GM23338 (cell line): ENCODE measurements around the gene NHERF1. TPM values are rescaled to one million over a fixed set of nuclear protein-coding genes. Genes with fewer than 3 reads are reported as not detected.

ENCODE experiments used
- ATAC-seq: fragments of 200-7000 bp; cut with Tn5 transposase; 3 replicates; pipeline ENCODE4 v1.9.1; 2020
- DNase-seq: peaks from one replicate; pipeline ENCODE4 v3.0.0-alpha.2; 2015; ENCODE audit warnings: low spot score
- H2AFZ ChIP-seq: fragments of 200-600 bp; sonication (generic); 2 replicates; pipeline ENCODE4 v1.8.0; 2016; ENCODE audit warnings: antibody characterized with exemption, mild to moderate bottlenecking, moderate library complexity
- H3F3A ChIP-seq: fragments of 200-600 bp; sonication (generic); replicated peaks from 2 replicates; pipeline ENCODE4 v1.8.0; 2017; ENCODE audit warnings: antibody characterized with exemption, mixed run types, low read depth
- H3K27ac ChIP-seq: fragments of 200-600 bp; sonication (generic); 2 replicates; pipeline ENCODE4 v1.6.1; 2016; ENCODE audit warnings: low read depth
- H3K27me3 ChIP-seq: fragments of 200-600 bp; sonication (generic); 2 replicates; pipeline ENCODE4 v1.8.0; 2016; ENCODE audit warnings: mild to moderate bottlenecking, mixed run types, moderate library complexity; ENCODE audit not compliant: insufficient read depth
- H3K36me3 ChIP-seq: fragments of 200-600 bp; sonication (generic); 2 replicates; pipeline ENCODE4 v1.8.0; 2016; ENCODE audit warnings: mild to moderate bottlenecking; ENCODE audit not compliant: insufficient read depth
- H3K4me1 ChIP-seq: fragments of 200-600 bp; sonication (generic); 2 replicates; pipeline ENCODE4 v1.8.0; 2016; ENCODE audit warnings: mild to moderate bottlenecking, moderate library complexity; ENCODE audit not compliant: insufficient read depth
- H3K4me2 ChIP-seq: fragments of 200-600 bp; sonication (generic); 2 replicates; pipeline ENCODE4 v1.7.1; 2017; ENCODE audit warnings: mixed run types
- H3K4me3 ChIP-seq: fragments of 200-600 bp; sonication (generic); 2 replicates; pipeline ENCODE4 v1.6.1; 2016; ENCODE audit warnings: mixed run types
- H3K79me2 ChIP-seq: fragments of 200-600 bp; sonication (generic); replicated peaks from 2 replicates; pipeline ENCODE4 v1.8.0; 2017; ENCODE audit warnings: mild to moderate bottlenecking; ENCODE audit not compliant: insufficient read depth
- H3K9me2 ChIP-seq: fragments of 200-600 bp; sonication (generic); 2 replicates; pipeline ENCODE4 v1.8.0; 2017; ENCODE audit not compliant: insufficient read depth
- H4K20me1 ChIP-seq: fragments of 200-600 bp; sonication (generic); replicated peaks from 2 replicates; pipeline ENCODE4 v1.8.0; 2017; ENCODE audit warnings: mild to moderate bottlenecking; ENCODE audit not compliant: insufficient read depth
- H3K27ac Mint-ChIP-seq: 2 replicates; pipeline ENCODE4 v1.8.0; 2020; ENCODE audit warnings: inconsistent platforms, mild to moderate bottlenecking, moderate library complexity, mixed read lengths
- H3K27me3 Mint-ChIP-seq: 3 replicates; pipeline ENCODE4 v1.8.0; 2022; ENCODE audit warnings: low read depth, mild to moderate bottlenecking, moderate library complexity, mixed read lengths, inconsistent platforms; ENCODE audit not compliant: insufficient read depth, poor library complexity
- H3K36me3 Mint-ChIP-seq: 3 replicates; pipeline ENCODE4 v1.8.0; 2021; ENCODE audit warnings: low read depth, mild to moderate bottlenecking, inconsistent platforms, moderate library complexity, mixed read lengths
- H3K4me1 Mint-ChIP-seq: 3 replicates; pipeline ENCODE4 v1.8.0; 2020; ENCODE audit warnings: mild to moderate bottlenecking, inconsistent platforms, mixed read lengths
- H3K4me3 Mint-ChIP-seq: 3 replicates; pipeline ENCODE4 v1.8.0; 2021; ENCODE audit warnings: moderate library complexity, mild to moderate bottlenecking, inconsistent platforms, mixed read lengths
- H3K9me3 Mint-ChIP-seq: 3 replicates; pipeline ENCODE4 v1.8.0; 2020; ENCODE audit warnings: moderate library complexity, mild to moderate bottlenecking, inconsistent platforms, mixed read lengths
- EZH2phosphoT487 ChIP-seq: fragments of 200-600 bp; sonication (generic); IDR thresholded peaks from one replicate; pipeline ENCODE4 v1.8.1; 2018; ENCODE audit warnings: antibody characterized with exemption; ENCODE audit not compliant: unreplicated experiment
- JUNB ChIP-seq: IDR thresholded peaks from one replicate; pipeline ENCODE4 v1.6.1; 2016; ENCODE audit warnings: antibody characterized with exemption; ENCODE audit not compliant: unreplicated experiment
- NANOG ChIP-seq: IDR thresholded peaks from 2 replicates; pipeline ENCODE4 v1.6.1; 2016; ENCODE audit warnings: antibody characterized with exemption, borderline replicate concordance
- STAT1 ChIP-seq: IDR thresholded peaks from one replicate; pipeline ENCODE4 v1.6.1; 2016; ENCODE audit warnings: antibody characterized with exemption; ENCODE audit not compliant: unreplicated experiment
- ZNF114 ChIP-seq: fragments of 250-450 bp; sonication (Bioruptor Pico); IDR thresholded peaks from 2 replicates; pipeline ENCODE4 v1.5.0; 2020; ENCODE audit warnings: mild to moderate bottlenecking, moderate library complexity
- polyA plus RNA-seq: library from polyadenylated mRNA; unstranded; fragments of >200 nt; fragmentation: Nextera tagmentation; extraction: Ambion mirVana; gene quantifications from 2 replicates; pipeline ENCODE4 v1.2.1, GENCODE V29; 2016
- total RNA-seq: library from RNA; depleted of rRNA; stranded (reverse); fragments of >200 nt; shearing (Covaris generic); gene quantifications from 2 replicates; pipeline ENCODE4 v1.2.3, GENCODE V29; 2014
- TF ChIP-seq, protein P1 (sequence below): IDR thresholded peaks from 2 replicates; pipeline ENCODE4 v1.6.1; 2016; ENCODE audit warnings: antibody characterized with exemption
- TF ChIP-seq, protein P2 (sequence below): fragments of 250-450 bp; sonication (Bioruptor Pico); IDR thresholded peaks from 2 replicates; pipeline ENCODE4 v1.5.0; 2020; ENCODE audit warnings: mild to moderate bottlenecking, moderate library complexity
- TF ChIP-seq, protein P3 (sequence below): IDR thresholded peaks from one replicate; pipeline ENCODE4 v1.6.1; 2018; ENCODE audit warnings: antibody characterized with exemption; ENCODE audit not compliant: unreplicated experiment
- TF ChIP-seq, protein P4 (sequence below), 2 experiments: fragments of 200-600 bp in 1 of 2; sonication (generic) in 1 of 2; conservative IDR thresholded peaks; 2 replicates each; pipeline versions ENCODE4 v1.5.1 to v1.6.1; 2016 to 2017; ENCODE audit warnings: antibody characterized with exemption in 2 of 2, low read depth in 2 of 2, mild to moderate bottlenecking in 2 of 2, moderate library complexity in 1 of 2

Gene NHERF1
- total and polyA plus RNA-seq, 2 experiments from 2014 or later = 48.8 to 100 TPM

DNA sequence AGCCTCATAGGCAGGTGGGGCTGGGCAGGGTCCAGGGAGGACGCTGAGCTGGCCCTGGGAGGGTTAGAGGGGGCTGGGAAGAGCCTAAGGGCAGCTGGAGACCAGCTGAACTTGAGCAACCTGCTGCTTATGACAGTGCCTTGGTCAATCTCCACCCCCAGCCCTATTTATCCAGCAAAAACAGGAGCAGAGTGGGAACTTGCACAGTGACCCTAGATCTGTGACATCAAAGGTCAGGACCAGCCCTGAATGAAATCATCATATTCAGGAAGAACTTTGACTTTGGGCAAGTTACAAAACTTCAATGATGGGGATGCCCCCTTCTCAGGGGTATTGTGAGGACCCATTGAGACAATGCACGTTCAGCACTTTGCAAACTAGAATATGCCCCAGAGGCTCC, 45.1 kb upstream of the NHERF1 start:
- Histone ChIP-seq H3F3A (no peaks in the 10 kb centered on the region), H3K36me3 (no peaks in the 10 kb centered on the region), H3K9me2 (0 out of 2 replicates have a peak, but pooled peaks cover 7% of the 10 kb centered on the region), H3K4me2 (no peak overlapping the region), H2AFZ (no peak overlapping the region), H3K79me2 (no peaks in the 10 kb centered on the region), H3K27ac (no peak overlapping the region), H3K4me1 (no peaks in the 10 kb centered on the region), H3K27me3 (no peaks in the 10 kb centered on the region), H4K20me1 (no peaks in the 10 kb centered on the region), H3K4me3 (no peak overlapping the region)
- no peak overlapping the region for H3K27ac Mint-ChIP-seq
- no peaks in the 10 kb centered on the region for H3K4me1 Mint-ChIP-seq
- peaks cover 10% of the 10 kb centered on the region for H3K27me3 Mint-ChIP-seq
- no peak for ATAC-seq
- DNase-seq = no peak
- TF ChIP-seq NANOG (no peak), ZNF114 (CRISPR knock-in tag) (no peak)
- no peaks in the 10 kb centered on the region for H3K9me3 Mint-ChIP-seq
- no peaks in the 10 kb centered on the region for H3K36me3 Mint-ChIP-seq
- H3K4me3 Mint-ChIP-seq = no peak overlapping the region

DNA sequence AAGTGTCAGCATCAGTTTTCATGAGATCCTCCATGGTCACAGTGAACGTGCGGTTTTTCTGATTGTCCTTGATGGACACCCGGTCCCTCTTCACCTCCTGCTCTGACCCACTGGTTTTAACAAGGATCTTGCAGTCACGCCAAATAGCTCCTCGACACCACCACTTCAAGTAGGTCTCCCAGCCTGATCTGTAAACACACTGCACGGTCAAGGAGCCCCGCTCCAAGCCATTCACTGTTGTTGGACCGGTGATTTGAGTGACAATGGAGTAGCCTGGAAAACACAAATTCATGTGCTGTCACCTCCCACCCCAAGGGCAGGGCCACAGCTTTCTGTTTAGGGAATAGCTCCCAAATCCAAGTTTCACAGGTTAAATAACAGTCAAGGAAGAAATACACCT, 43.9 kb upstream of the NHERF1 start:
- H3K27ac ChIP-seq = no peak overlapping the region
- H3F3A ChIP-seq = no peaks in the 10 kb centered on the region
- H2AFZ ChIP-seq = no peak overlapping the region
- no peak overlapping the region for H3K4me2 ChIP-seq
- no peaks in the 10 kb centered on the region for H3K27me3 ChIP-seq
- Mint-ChIP-seq H3K27ac (no peak overlapping the region), H3K36me3 (no peaks in the 10 kb centered on the region), H3K9me3 (no peaks in the 10 kb centered on the region), H3K4me3 (no peak overlapping the region), H3K27me3 (peaks cover 7% of the 10 kb centered on the region), H3K4me1 (no peaks in the 10 kb centered on the region)
- H3K9me2 ChIP-seq = 0 out of 2 replicates have a peak, but pooled peaks cover 7% of the 10 kb centered on the region
- no peak for ATAC-seq
- no peak for DNase-seq
- H3K36me3 ChIP-seq = no peaks in the 10 kb centered on the region
- H4K20me1 ChIP-seq = no peaks in the 10 kb centered on the region
- H3K79me2 ChIP-seq = no peaks in the 10 kb centered on the region
- TF ChIP-seq, protein P1, sequence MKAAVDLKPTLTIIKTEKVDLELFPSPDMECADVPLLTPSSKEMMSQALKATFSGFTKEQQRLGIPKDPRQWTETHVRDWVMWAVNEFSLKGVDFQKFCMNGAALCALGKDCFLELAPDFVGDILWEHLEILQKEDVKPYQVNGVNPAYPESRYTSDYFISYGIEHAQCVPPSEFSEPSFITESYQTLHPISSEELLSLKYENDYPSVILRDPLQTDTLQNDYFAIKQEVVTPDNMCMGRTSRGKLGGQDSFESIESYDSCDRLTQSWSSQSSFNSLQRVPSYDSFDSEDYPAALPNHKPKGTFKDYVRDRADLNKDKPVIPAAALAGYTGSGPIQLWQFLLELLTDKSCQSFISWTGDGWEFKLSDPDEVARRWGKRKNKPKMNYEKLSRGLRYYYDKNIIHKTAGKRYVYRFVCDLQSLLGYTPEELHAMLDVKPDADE = no peak
- TF ChIP-seq STAT1 (no peak), JUNB (no peak), EZH2phosphoT487 (no peak)
- TF ChIP-seq, protein P2, sequence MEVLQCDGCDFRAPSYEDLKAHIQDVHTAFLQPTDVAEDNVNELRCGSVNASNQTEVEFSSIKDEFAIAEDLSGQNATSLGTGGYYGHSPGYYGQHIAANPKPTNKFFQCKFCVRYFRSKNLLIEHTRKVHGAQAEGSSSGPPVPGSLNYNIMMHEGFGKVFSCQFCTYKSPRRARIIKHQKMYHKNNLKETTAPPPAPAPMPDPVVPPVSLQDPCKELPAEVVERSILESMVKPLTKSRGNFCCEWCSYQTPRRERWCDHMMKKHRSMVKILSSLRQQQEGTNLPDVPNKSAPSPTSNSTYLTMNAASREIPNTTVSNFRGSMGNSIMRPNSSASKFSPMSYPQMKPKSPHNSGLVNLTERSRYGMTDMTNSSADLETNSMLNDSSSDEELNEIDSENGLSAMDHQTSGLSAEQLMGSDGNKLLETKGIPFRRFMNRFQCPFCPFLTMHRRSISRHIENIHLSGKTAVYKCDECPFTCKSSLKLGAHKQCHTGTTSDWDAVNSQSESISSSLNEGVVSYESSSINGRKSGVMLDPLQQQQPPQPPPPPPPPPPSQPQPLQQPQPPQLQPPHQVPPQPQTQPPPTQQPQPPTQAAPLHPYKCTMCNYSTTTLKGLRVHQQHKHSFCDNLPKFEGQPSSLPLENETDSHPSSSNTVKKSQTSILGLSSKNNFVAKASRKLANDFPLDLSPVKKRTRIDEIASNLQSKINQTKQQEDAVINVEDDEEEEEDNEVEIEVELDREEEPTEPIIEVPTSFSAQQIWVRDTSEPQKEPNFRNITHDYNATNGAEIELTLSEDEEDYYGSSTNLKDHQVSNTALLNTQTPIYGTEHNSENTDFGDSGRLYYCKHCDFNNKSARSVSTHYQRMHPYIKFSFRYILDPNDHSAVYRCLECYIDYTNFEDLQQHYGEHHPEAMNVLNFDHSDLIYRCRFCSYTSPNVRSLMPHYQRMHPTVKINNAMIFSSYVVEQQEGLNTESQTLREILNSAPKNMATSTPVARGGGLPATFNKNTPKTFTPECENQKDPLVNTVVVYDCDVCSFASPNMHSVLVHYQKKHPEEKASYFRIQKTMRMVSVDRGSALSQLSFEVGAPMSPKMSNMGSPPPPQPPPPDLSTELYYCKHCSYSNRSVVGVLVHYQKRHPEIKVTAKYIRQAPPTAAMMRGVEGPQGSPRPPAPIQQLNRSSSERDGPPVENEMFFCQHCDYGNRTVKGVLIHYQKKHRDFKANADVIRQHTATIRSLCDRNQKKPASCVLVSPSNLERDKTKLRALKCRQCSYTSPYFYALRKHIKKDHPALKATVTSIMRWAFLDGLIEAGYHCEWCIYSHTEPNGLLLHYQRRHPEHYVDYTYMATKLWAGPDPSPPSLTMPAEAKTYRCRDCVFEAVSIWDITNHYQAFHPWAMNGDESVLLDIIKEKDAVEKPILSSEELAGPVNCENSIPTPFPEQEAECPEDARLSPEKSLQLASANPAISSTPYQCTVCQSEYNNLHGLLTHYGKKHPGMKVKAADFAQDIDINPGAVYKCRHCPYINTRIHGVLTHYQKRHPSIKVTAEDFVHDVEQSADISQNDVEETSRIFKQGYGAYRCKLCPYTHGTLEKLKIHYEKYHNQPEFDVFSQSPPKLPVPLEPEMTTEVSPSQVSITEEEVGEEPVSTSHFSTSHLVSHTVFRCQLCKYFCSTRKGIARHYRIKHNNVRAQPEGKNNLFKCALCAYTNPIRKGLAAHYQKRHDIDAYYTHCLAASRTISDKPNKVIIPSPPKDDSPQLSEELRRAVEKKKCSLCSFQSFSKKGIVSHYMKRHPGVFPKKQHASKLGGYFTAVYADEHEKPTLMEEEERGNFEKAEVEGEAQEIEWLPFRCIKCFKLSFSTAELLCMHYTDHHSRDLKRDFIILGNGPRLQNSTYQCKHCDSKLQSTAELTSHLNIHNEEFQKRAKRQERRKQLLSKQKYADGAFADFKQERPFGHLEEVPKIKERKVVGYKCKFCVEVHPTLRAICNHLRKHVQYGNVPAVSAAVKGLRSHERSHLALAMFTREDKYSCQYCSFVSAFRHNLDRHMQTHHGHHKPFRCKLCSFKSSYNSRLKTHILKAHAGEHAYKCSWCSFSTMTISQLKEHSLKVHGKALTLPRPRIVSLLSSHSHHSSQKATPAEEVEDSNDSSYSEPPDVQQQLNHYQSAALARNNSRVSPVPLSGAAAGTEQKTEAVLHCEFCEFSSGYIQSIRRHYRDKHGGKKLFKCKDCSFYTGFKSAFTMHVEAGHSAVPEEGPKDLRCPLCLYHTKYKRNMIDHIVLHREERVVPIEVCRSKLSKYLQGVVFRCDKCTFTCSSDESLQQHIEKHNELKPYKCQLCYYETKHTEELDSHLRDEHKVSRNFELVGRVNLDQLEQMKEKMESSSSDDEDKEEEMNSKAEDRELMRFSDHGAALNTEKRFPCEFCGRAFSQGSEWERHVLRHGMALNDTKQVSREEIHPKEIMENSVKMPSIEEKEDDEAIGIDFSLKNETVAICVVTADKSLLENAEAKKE (CRISPR knock-in tag) = no peak
- TF ChIP-seq, protein P3, sequence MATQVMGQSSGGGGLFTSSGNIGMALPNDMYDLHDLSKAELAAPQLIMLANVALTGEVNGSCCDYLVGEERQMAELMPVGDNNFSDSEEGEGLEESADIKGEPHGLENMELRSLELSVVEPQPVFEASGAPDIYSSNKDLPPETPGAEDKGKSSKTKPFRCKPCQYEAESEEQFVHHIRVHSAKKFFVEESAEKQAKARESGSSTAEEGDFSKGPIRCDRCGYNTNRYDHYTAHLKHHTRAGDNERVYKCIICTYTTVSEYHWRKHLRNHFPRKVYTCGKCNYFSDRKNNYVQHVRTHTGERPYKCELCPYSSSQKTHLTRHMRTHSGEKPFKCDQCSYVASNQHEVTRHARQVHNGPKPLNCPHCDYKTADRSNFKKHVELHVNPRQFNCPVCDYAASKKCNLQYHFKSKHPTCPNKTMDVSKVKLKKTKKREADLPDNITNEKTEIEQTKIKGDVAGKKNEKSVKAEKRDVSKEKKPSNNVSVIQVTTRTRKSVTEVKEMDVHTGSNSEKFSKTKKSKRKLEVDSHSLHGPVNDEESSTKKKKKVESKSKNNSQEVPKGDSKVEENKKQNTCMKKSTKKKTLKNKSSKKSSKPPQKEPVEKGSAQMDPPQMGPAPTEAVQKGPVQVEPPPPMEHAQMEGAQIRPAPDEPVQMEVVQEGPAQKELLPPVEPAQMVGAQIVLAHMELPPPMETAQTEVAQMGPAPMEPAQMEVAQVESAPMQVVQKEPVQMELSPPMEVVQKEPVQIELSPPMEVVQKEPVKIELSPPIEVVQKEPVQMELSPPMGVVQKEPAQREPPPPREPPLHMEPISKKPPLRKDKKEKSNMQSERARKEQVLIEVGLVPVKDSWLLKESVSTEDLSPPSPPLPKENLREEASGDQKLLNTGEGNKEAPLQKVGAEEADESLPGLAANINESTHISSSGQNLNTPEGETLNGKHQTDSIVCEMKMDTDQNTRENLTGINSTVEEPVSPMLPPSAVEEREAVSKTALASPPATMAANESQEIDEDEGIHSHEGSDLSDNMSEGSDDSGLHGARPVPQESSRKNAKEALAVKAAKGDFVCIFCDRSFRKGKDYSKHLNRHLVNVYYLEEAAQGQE = no peak
- TF ChIP-seq, protein P4, sequence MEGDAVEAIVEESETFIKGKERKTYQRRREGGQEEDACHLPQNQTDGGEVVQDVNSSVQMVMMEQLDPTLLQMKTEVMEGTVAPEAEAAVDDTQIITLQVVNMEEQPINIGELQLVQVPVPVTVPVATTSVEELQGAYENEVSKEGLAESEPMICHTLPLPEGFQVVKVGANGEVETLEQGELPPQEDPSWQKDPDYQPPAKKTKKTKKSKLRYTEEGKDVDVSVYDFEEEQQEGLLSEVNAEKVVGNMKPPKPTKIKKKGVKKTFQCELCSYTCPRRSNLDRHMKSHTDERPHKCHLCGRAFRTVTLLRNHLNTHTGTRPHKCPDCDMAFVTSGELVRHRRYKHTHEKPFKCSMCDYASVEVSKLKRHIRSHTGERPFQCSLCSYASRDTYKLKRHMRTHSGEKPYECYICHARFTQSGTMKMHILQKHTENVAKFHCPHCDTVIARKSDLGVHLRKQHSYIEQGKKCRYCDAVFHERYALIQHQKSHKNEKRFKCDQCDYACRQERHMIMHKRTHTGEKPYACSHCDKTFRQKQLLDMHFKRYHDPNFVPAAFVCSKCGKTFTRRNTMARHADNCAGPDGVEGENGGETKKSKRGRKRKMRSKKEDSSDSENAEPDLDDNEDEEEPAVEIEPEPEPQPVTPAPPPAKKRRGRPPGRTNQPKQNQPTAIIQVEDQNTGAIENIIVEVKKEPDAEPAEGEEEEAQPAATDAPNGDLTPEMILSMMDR (conservative IDR thresholded peaks at IDR 0.05; ENCODE audit: low read depth in 2 of 2) = no peak
- H3K4me1 ChIP-seq = no peaks in the 10 kb centered on the region
- no peak overlapping the region for H3K4me3 ChIP-seq
